Activated T-cell treated with anti-CD3 and anti-CD28 coated beads for 1 hour (primary cell): Measurements from ENCODE around the gene IL12RB1.

Experiments
- DNase-seq: peaks from one replicate; pipeline ENCODE4 v3.0.0-alpha.2; 2020; ENCODE audit warnings: low read depth

IL12RB1 gene

DNA sequence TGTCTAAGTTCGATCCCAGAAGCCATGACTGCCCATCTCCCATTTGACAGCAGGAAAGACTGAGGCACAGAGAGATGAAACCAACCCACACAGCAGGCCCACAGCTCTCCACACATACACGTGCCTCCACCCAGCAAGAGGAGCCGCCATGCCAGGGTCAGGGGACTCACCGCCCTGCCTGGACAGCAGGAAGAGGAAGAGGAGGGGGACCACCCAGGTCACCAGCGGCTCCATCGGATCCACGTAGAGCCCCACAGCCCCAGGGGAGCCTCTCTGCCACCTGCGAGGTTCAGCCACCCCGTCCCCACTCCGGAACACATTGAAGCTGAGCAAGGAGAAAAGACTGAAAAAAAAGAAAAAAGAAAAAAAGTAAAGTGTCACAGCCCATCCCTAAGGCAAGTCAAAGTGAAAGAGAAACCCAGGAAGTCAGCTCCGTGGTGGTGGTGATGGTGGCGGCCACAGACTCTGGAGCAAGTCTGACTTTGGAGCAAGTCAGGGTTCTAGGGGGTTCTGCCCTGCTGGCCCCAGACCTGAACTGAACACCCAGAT lies at the start of gene IL12RB1:
IL12RB1 (minus strand) TSS at position 345 of the 549 bp plus-strand sequence; CDS start at position 234, 111 bp downstream.
- DNase-seq: peak; percentile 38

DNA sequence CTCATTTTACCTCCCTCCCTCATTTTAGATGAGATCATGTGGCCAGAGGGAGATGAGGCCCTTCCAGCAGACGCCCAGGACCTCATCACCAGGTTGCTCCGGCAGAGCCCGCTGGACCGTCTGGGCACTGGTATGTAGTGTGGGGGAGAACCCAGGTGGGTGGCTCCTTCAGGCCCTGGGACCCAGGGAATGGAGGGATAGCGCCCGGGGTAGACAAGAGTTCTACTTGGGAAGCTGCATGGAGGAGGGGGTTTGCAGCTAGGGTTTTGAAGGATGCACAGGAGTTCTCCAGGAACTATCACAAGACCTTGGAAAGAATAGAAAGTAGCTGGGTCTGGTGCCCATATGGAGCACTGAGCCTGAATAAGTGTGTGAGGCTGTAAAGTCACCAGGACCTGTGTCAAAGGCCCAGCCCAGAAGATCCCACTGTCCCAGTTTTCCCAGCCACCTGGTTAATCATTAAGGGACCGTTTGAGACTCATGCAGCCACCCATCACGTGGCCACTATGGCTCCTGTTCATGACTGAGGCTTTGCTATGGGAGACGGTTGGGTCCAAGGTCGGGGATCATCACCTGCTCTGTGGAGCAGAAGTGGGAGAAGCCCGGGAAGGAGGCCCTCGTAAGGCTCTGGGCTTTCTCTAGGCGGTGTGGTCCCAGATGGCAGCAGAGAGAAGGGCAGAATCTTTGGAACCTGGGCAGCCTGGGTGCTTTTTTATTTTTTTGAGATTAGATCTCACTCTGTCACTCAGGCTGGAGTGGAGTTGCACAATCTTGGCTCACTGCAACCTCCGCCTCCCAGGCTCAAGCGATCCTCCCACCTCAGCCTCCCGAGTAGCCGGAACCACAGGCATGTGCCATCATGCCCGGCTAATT lies 49.2 kb upstream of the IL12RB1 start:
- DNase-seq: no peak

DNA sequence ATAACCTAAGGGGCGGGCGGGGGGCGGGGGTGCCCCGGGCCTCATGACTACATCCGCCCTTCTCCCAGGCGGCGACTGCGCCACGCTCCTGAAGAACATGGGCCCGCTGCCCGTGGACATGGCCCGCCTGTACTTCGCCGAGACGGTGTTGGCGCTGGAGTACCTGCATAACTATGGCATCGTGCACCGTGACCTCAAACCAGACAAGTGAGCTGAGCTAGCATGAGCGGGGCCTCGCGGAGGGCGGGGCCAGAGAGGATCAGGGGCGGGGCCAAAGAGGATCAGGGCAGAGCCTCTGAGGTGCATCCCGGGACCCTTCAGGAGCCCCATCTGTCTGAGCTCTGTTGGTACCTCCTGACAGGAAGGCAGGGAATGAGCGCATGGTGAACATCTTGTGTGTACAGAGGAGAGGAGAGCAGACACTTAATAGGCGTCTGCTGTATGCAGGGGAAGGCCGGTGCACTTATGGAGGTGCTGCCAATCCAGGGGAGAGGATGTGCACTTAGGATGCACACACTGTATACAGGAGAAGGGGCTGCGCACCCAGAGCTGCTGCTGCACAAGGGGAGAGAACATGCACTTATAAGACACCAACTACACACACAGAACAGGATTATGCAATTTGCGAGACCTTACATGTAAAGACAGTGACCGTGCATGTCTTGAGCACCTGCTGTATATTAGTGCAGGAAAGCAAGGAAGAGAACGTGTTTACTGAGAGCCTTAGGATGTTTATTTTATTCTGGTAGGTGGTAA lies 45.3 kb upstream of the IL12RB1 start:
- no peak for DNase-seq

DNA sequence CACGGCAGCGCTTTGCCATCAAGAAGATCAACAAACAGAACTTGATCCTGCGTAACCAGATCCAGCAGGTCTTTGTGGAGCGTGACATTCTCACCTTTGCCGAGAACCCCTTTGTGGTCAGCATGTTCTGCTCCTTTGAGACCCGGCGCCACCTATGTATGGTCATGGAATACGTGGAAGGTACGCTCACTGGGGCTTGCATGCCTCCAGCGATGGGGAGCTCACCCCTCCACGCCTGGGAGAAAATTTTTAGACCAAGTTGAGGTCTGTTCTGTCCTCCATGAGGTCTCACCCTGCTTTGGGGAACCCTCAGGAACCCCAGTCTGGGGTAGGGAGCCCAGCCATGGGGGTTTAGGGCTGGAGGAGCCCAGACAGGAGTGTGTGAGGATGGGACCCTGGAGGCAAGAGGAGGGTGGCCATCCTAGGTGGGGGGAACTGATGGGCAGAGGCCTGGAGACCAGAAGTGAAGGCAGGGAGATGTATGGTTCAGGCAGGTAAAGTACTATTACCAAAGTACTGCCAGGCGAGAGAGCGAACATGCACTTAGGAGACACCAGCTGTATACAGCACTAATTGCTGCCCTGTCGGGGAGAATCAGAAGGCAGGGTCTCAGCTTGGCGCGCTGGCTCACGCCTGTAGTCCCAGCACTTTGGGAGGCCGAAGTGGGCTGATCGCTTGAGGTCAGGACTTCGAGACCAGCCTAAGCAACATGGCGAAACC lies 43.9 kb upstream of the IL12RB1 start:
- no peak for DNase-seq

DNA sequence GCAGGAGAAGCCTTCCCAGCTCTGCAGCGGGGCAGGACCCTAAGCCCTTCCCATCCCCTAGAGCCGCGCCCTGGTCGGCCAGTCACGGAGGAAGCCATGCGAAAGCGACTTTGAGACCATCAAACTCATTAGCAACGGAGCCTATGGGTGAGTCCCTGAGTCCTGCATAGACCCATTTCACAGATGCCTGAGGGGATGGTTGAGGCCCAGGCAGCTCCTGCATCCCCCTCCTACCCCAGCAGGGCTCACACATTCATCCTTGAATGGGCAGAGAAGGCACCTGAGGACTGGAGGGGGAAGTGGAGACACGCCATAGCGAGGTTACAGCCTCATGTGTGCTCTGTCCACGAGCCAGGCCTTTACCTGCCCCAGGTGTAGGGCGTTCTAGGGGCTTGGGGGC lies 42.1 kb upstream of the IL12RB1 start:
- no peak for DNase-seq

DNA sequence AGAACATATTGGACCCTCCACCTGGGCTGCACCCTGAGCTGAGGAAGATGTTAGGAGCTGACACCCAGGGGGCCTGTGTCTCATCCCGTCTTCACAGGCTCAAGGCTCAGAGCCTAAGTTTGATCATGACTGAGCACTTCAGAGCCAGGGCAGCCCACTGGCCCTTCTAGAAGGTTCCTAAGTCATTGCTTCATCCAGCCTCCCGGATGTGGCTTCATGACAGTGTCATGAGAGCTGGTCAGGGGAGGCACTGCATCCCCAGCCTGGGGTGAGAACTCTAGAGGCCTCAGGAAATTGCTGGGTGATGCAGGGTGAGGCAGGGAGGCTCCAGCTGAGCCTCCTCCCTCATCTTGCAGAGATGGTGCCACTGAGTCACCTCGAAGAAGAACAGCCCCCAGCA lies 41.3 kb upstream of the IL12RB1 start:
- DNase-seq: no peak

DNA sequence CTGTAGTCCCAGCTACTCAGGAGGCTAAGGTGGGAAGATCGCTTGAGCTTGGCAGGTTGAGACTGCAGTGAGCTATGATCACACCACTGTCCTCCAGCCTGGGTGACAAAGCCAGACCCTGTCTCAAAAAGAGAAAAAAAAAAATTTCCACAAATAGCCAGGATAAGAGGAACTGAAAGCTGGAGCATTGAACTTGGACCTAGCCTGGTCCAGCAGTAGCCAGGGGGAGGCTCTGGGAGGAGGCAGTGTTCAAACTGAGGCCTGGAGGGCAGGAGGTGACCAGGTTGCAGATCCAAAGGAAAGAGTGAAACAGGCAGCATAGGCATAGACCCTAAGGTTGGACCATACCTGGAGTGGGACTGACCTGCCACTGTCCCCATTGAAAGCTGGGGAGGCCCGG lies 39.4 kb upstream of the IL12RB1 start:
- DNase-seq: no peak

DNA sequence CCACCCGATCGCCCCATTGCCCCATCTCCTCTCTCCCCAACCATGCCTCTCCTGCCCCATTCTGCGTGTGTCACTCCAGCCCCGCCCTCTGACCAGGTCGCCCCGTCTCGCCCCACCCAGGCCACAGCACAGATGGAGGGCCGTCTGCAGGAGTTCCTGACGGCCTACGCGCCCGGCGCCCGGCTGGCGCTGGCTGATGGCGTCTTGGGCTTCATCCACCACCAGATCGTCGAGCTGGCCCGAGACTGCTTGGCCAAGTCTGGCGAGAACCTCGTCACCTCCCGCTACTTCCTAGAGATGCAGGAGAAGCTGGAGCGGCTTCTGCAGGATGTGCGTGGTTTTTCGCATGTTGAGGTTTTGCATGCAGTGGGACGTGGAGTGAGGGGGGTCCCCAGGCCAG lies 37.1 kb upstream of the IL12RB1 start:
- no peak for DNase-seq

DNA sequence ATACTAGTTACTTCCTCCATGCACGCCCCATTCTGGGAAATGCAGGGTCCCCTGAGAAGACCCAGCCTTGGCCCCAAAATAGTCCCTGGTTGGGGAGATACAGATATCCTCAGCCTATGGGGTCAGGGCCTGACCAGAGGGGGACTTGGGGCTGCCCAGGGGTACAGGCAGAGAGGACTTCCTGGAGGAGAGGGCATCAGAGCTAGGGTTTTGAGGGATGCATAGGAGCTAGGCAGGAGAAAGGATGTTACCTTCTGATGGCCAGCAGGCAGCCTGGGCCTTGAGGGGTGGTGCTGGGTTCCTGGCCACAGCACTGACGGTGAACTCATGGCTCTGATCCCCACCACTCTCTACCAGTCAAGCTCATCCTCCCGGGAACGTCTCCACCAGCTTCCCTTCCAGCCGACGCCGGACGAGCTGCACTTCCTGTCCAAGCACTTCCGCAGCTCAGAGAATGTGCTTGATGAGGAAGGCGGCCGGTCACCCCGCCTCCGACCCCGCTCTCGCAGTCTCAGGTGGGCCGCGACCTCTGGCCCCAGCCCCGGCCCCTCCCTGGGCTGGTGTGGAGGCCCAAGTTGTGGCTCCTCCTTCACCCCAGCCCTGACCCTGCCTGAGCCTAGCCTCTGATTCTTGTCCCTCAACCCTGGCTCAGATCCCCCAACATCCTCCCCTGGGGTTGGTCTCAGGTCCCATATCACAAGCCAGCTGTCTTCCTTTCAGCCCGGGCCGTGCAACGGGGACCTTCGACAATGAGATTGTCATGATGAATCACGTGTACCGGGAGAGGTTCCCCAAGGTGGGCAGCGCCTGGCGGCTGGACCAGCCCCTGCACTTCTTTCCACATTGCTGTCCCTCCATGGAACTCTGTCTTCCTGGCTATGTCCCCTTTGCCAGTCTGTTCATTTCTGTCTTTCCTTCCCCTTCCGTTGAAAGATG lies 36.4 kb upstream of the IL12RB1 start:
- no peak for DNase-seq

DNA sequence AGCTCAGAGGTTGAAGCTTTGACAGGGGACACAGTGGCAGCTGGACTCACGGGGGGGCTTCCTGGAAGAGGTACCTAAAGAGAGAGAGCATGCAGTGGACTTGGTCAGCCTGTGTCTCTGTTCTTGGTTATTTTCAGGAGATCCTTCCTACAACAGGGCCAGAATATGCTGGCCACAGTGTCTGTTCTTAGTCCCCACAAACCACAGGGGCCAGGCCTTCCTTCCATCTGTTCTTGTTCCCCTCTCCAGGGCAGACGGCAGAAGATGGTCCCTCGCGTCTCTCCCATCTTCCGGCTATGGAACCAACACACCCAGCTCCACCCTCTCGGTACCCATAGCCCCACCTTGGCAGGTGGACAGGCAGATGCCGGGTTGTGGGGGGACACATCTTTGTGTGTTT lies 35.7 kb upstream of the IL12RB1 start:
- no peak for DNase-seq

DNA sequence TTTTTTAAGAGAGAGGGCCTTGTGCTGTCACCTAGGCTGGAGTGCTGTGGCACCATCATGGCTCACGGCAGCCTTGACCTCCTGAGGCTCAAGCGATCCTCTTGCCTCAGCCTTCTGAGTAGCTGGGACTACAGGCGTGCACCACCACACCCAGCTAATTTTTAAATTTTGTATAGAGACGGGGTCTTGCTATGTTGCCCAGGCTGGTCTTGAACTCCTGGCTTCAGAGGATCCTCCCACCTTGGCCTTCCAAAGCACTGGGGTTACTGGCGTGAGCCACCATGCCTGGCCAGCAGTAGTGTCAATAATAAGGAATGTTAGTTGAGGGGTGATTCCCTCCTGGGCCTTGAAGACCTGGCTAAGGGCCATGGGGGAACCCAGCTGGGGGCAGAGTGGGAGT lies 34.4 kb upstream of the IL12RB1 start:
- no peak for DNase-seq

DNA sequence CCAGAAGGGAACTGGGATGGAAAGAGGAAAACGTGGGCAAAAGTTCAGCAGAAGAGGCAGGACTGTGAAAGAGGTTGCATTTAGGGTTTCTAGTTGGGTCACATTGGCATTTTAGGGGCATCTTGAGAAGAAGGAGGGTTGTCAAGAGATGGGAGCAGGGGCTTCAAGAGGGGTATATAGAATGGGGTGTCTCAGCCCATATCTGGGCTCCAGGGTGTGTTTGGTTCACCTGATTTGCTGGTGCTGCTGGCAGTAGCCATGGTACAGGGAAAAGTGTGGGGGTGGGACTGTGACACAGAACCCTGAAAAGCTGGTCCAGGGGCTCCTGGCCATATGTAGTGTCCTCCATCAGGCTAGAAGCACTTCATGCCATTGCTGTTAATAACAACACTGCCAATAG lies 33.4 kb upstream of the IL12RB1 start:
- no peak for DNase-seq

DNA sequence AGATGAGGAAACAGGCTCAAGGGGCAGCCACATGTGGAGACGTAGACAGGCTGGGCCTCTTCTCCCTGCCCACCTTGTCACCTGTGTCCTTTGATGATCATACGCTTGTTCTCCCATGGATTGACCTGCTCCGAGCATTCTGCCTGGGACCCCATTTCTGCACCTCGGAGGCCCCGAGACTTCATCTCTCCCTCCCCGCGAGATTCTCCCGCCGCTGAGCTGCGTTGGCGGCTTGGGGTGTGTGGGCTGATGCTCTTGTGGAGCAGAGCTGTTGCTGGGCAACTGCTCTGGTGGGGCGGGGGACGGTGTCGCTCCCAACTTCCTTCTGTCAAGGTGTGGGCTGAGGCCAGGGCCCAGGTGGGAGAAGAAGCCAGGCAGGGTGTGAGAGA lies 33.0 kb upstream of the IL12RB1 start:
- peak; percentile 48 for DNase-seq

DNA sequence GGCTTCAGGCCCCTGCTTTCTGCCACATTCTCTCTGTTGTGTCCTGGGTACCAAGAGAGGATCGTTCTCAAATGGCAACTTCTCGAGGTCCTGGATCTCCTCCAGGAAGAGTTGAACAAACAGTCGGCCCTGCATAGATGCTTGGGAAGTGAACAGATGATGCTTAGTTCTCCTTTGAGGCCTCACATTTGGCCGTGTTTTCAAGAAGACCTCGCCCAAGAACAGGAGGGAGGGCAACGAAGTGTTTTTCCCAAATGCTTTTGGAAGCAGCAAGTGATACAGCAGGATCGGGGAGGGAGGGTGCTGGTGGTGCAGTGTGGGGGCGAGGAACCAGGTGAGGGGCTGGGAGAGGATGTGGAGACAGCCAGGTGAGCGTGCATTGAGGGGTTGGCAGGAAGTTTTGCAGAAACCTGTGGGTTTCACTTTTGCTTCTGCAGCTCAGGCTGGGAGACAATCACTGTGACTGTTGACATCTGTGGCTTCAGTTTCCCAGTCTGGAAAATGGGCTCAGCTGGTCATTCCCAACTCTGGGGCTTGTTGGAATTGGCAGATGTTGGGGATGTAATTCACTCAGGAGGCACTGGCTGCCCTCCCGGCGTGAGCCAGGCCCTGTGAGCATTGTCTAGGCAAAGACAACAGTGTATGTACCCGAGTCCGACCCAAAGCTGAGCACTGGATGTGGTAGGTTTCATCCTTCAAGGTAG lies 32.4 kb upstream of the IL12RB1 start:
- peak; percentile 31 for DNase-seq

DNA sequence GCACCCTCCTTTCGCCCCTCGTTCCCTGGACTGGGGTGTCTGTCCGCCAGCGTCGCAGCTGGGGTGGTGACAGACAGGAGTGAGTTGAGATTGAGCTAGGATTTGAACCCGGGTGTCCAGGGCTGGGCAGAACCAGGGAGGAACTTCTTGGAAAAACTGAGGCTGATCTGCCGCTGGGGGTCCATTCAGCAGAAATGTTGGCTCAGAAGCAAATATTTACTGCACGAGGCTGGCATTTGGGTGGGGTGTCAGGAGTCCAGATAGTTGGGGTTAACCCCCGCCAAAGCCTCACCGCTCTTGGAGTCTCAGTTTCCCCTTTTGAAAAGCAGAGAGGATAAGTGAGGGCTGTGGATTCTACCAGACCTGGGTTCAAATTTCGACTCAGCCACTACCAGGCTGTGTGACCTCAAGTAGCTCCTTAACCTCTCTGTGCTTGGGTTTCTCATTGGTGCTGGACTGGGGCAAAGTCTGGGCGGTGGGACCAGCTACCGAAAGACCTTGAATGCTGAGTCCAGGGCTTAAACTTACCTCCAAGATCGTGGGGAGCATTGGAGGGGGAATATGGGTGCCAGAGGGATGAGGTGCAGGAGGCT lies 31.8 kb upstream of the IL12RB1 start:
- DNase-seq: no peak

DNA sequence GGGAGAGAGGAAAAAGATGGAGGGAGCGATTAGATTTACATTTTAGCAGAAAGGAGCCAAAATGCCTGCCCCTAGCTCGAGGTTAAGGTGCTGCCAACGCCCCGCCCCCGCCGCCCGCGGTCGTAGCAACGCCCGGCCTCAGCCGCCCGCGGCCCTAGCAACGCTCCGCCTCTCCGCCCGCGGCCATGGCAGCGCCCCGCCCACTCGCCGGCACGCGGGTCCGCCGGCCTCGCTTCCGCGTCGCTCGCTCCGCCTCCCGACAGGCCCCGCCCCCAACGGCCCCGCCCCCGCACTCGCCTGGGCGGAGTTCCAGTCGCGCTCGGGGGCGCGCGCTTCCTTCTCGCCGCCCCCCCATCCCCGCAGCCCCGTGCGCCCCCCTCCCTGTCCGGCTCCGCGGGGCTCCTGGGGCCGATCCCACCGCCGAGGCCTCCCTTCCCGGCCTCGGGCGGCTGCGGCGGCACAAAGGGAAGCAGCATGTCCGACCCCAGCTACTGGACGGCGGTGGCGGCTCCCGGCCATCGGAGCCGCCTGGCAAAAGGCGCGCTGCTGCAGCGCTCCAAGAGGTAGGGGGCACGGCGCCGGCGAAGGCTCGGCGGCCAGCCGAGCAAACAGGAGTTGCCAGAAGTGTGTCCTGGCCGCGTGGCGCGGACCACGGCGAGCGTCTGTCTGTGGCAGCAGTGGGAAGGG lies 31.1 kb upstream of the IL12RB1 start:
- peak; percentile 93 for DNase-seq

DNA sequence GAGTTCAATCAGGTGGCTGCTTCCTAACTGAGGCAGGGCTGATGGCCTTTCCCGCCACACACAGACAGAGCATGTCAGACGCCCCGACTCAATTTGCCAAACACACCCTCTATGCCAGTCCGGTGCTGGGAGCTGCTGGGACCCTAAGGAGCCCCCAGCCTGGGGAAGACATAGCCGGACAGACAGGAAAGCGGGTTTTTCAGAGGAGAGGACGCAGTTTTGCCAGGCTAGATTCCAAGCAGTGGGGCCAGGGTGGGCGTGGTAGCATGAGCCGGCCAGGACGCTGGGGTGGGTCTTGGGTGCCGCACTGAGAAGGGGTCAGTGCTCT lies 30.6 kb upstream of the IL12RB1 start:
- no peak for DNase-seq

DNA sequence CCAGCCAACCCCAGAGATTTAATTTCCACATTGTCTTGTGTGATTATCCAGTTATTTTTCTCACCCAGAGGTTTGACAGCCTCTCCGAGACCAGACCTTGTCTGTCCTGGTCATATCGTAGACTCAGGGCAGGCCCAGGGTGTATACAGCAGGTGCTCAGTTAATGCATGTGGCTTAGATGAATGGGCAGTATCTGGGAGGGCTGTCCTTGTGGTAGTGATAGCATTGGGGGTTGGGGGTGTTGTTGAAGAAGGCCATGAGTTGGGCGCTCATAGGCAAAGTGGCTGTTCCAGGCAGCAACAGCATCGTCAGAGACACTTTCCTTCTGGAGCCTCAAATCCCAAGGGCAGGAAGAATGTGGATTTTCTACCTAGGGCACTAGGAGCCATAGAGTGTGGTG lies 27.7 kb upstream of the IL12RB1 start:
- no peak for DNase-seq

DNA sequence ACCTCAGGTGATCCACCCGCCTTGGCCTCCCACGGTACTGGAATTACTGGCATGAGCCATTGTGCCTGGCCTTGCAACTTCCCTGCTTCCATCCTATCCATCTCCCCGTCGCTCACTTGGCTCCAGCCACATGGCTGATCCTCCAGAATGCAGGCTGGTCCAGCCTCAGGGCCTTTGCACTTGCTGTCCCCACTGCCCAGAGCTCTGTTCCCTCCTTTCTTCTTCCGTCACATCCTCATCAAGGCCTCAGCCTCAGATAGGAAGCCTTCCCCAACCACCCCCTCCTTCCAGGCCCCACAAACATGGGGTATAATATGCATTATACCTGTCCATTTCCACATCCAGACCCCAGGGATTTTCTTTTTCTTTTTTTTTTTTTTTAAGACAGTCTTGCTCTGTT lies 27.1 kb upstream of the IL12RB1 start:
- DNase-seq: no peak

DNA sequence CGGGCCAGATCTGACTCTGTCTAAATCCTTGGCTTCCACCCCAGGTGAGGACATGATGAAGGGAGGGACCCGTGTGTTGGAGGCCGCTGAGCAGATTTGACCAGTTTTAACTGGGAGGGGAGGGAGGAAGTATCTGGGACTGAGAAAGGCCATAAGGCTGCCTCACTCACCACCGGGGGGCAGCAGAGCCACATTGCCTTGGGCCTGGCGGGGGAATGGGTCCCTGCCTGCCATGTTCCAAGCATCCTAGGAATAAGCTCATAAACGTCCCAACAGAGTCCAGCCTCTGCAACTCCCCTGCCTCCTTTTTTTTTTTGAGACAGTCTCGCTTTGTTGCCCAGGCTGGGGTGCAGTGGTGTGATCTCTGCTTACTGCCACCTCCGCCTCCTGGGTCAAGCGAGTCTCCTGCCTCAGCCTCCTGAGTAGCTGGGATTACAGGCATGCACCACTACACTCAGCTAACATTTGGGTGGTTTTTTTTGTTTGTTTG lies 26.3 kb upstream of the IL12RB1 start:
- peak; percentile 83 for DNase-seq
